ENCODE measurements around the gene ZYX.
"Not testable (repeated sequence)": the region's sequence is repeated elsewhere in the genome, so short reads cannot be mapped to it uniquely, and the experiment has no call there.

Gene ZYX

GRCh38 chr7:143384661-143385631, 3.8 kb downstream of the ZYX start:
- no peak for DNase-seq

DNA sequence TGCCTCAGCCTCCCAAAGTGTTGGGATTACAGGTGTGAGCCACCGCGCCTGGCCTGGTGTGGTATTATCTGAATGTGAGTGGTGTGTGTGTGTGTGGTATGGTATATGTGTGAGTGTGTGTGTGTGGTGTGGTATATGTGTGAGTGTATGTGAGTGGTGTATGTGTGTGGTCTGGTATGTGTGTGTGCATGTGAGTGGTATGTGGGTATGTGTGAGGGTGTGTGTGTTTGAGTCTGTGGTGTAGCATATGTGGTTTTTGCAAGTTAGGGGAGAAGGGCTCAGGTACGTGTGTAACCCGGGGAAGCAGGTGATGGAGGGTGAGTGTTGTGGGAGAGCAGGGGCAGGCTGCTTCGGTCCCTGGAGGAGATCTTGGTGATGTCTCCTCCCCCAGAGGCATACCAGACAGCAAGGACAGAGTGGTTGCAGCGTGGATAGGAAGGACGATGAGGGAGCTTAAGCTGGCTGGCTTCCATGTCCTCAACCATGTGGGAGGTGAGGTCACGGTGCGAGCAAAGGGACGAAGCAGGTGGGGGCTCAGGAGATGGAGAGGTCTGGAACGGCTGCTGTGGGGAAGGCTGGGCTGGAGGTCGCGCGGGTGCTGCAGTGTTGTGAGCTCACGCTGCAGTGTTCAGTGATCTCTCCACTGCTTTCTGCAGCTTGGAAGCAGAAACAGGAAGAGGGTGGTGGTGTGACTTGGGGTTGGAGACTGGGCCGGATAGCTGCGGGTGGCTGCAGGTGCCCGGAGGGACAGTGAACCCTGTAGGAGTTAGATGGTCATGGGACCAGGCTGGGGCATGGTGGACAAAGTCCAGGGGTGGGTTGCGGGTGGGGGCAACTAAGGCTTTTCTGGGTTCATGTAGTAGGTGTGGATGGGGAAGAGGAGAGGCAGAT, 5.0 kb downstream of the ZYX start:
- DNase-seq: no peak

- DNase-seq: no peak
These were observed 6.2 kb downstream of the ZYX start for GRCh38 chr7:143387156-143387975.

GRCh38 chr7:143388051-143388450, 6.9 kb downstream of the ZYX start:
- no peak for DNase-seq

DNA sequence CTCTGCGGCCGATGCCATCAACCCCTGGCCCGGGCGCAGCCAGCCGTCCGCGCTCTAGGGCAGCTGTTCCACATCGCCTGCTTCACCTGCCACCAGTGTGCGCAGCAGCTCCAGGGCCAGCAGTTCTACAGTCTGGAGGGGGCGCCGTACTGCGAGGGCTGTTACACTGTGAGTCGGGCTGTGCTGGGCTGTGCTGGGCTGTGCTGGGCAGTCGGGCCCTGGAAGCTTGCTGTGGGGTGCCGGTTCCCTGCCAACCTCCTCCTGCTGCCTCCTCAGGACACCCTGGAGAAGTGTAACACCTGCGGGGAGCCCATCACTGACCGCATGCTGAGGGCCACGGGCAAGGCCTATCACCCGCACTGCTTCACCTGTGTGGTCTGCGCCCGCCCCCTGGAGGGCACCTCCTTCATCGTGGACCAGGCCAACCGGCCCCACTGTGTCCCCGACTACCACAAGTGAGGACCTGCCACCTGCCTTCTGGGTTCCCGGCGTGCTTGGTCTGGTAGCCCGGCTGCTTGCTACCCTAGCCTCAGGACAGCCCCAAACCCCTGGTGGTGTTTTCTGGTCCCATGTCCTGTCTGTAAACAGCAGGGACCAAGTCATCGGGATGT, 7.5 kb downstream of the ZYX start:
- DNase-seq: no peak

DNA sequence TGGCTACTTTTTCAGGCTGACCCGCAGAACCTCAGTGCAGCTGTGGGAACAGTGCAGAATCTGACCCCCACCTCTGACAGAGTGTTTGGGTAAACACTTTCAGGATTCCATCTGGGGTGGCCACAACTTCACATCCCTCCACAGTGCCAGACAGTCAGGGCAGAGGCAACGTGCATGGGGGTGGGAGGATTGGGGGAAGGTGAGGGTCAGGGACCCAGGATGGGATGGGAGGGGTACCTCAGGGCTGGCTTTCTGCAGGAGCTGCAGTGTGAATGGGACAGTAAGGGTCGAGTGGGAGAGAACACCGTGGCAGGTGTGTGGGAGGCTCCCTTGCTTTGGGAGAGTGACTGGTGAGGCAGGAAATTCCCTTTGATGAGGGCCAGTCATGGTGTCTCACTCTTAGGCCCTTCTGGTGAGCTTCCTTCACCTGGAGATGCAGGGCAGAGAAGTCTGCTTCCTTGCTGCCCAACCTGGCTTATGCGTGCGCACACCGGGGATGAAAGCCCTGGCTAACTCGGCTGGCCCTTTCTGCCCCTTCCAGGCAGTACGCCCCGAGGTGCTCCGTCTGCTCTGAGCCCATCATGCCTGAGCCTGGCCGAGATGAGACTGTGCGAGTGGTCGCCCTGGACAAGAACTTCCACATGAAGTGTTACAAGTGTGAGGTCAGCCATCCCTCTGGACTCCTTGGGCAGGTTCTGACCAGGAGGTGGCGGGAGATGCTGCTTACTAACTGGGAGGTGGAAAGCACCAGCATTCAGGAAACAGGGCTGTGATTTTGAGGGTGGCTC, 8.4 kb downstream of the ZYX start:
- DNase-seq: no peak

DNA sequence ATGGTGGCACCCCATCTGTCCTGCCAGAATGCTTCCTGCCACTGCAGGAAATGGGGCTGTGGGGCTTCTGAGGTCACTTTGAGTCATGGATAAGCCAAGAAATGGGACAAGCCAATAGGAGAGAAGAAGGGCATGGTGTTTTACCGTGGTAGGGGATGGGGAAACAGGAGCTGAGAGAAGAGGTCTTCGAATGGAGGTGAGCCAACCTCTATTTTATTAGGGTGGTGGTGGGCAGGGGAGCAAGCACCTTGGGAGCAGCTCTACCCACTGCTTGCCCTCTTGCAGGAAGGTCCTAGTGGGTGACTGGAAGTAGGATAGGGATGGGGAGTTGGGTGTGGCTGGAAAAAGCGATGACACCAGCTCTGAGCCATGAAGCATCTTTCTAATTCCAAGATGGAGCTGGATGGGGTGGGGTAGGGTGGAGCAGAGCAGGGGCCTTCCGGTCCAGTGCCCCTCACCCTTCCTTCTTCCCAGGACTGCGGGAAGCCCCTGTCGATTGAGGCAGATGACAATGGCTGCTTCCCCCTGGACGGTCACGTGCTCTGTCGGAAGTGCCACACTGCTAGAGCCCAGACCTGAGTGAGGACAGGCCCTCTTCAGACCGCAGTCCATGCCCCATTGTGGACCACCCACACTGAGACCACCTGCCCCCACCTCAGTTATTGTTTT, 9.1 kb downstream of the ZYX start:
- no peak for DNase-seq

DNA sequence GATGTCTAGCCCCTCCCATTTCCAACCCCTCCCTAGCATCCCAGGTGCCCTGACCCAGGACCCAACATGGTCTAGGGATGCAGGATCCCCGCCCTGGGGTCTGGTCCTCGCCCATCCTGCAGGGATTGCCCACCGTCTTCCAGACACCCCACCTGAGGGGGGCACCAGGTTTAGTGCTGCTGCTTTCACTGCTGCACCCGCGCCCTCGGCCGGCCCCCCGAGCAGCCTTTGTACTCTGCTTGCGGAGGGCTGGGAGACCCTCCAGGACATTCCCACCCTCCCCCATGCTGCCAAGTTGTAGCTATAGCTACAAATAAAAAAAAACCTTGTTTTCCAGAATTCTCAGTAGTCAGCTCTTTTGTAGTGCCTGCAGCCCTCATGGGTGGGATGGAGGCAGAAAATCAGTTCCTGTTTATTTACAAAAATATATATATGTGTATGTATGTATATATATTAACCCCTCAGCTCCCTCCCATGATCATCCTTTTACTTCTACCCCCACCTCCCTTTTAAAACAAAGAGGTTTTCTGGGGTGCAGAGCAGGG, 9.7 kb downstream of the ZYX start:
- DNase-seq: no peak

DNA sequence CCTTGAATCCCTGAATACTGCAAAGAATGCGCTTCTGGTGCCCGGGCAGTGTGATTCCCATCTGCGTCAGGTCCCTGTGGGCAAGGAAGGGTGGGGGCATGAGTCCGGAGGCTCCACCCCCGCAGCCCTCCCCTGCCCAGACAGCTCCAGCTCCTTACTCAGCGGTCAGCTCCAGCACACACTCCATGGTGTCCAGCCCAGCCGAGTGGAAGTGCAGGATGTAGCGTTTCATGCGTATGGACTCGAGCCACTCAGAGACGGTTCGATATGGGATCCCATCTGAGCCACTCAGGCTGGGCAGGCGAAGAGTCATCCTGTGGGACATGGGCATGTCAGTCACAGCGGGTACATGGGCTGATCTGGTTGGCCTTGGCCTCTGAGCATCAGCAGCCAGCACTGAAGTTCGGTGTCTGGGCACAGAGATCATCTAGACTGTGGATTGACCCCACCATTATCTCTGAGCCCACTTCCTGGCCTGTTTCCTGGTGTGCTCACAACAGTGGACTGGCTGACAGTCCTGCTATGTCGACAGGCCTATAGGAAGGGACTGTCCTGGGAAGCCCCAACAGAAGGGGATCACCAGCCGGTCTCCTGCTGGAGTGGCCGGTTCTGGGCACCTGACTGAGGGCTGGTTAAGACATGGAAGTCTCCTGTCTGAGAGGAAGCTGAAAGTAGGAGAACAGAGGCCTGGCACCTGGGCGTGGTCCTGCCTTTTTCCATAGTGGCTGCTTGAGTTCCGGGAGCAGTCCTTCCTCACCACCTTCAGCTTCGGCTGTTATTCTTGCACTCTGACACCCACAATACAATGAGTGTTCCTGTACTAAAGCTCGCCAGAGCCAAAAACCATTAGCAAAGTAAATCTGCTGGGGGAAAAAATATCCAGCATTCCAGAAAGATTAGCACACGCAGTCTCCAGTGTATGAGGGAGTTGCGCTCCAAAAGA, 10.6 kb downstream of the ZYX start:
- no peak for DNase-seq

- not testable (repeated sequence) for DNase-seq
These were observed 11.3 kb downstream of the ZYX start for GRCh38 chr7:143392427-143392826.

DNA sequence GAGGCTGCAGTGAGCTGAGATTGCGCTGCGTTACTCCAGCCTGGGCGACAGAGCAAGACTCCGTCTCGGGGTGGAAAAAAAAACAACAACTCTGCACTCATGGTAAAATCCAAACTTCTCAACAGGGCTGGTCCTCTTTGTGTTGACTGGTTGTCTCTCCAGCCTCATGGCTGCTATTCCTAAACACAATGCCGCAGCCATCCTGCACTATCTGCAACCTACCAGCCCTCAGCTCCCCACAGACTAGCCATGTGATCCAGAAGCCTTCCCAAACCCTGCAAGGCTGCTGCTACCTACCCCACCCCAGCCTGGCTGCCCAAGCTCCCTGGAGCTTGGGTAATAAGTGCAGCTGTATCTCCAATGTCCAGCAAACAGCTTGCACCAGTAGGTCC, 11.7 kb downstream of the ZYX start:
- DNase-seq: no peak

- DNase-seq: no peak
These were observed 12.3 kb downstream of the ZYX start for GRCh38 chr7:143393267-143394041.

DNA sequence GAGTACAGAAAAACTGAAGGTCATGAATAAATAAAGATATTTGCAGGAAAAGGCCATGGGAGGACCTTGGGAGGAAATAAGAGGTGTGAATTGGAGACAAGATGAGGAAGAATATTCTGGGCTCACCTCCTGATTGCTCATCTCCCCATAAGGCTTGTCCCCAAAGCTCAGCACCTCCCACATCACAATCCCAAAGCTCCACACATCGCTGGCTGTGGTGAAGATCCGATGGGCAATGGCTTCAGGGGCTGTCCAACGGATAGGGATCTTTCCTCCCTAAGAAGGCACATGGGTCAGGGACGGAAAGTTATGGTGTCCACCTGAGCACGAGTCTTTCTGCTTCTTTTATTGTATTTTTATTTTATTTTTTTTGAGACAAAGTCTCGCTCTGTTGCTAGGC, 12.9 kb downstream of the ZYX start:
- DNase-seq: no peak

- no peak for DNase-seq
These were observed 13.6 kb downstream of the ZYX start for GRCh38 chr7:143394777-143395176.

- DNase-seq: no peak
These were observed 14.3 kb downstream of the ZYX start for GRCh38 chr7:143395187-143396149.

- no peak for DNase-seq
These were observed 15.0 kb downstream of the ZYX start for GRCh38 chr7:143396182-143396581.
